SK-MEL-5 (cell line): ENCODE results near the gene IGF2BP2. TPM values are rescaled to one million over a fixed set of nuclear protein-coding genes. Genes with fewer than 3 reads are reported as not detected.
"Not testable (repeated sequence)": the region's sequence is repeated elsewhere in the genome, so short reads cannot be mapped to it uniquely, and the experiment has no call there.

Source experiments
- DNase-seq: peaks from one replicate; pipeline ENCODE4 v3.0.0-alpha.2; 2016; ENCODE audit warnings: low read depth, low spot score
- in situ Hi-C: cut with HindIII; loops from 2 replicates; pipeline ENCODE4 v1.10.0; 2016; ENCODE audit warnings: low sequenced_read_pairs, high pct_unique_total_duplicates, low pct_unique_long_range_greater_than_20kb
- total RNA-seq: library from RNA; depleted of rRNA; stranded (reverse); fragments of >200 nt; shearing (Covaris generic); gene quantifications from 2 replicates; pipeline ENCODE4 v1.2.3, GENCODE V29; 2014

IGF2BP2 gene
- total RNA-seq, 1 experiment from 2014 or later = 59.5 TPM

- DNase-seq = no peak
- in situ Hi-C loops = no loop called here
Observed at GRCh38 chr3:185712337-185712736, 112.5 kb downstream of the IGF2BP2 start.

GRCh38 chr3:185711255-185711870, 113.5 kb downstream of the IGF2BP2 start:
- no peak for DNase-seq
- in situ Hi-C loops = no loop called here

- peak; percentile 73 for DNase-seq
- in situ Hi-C loops = no loop called here
Observed at GRCh38 chr3:185709251-185709955, 115.4 kb downstream of the IGF2BP2 start.

- no peak for DNase-seq
- in situ Hi-C loops = no loop called here
Observed at GRCh38 chr3:185708392-185708791, 116.5 kb downstream of the IGF2BP2 start.

GRCh38 chr3:185705498-185705897, 119.3 kb downstream of the IGF2BP2 start:
- in situ Hi-C loops = no loop called here
- DNase-seq = no peak

- in situ Hi-C loops = no loop called here
- no peak for DNase-seq
Observed at GRCh38 chr3:185702262-185703225, 122.3 kb downstream of the IGF2BP2 start.

GRCh38 chr3:185701611-185702261, 123.1 kb downstream of the IGF2BP2 start:
- in situ Hi-C loops = no loop called here
- DNase-seq = peak; percentile 61

GRCh38 chr3:185699927-185700326, 124.9 kb downstream of the IGF2BP2 start:
- in situ Hi-C loops = no loop called here
- DNase-seq = no peak

GRCh38 chr3:185697228-185697627, 127.6 kb downstream of the IGF2BP2 start:
- DNase-seq, in situ Hi-C loops: not testable (repeated sequence)

GRCh38 chr3:185696039-185696438, 128.8 kb downstream of the IGF2BP2 start:
- in situ Hi-C loops = no loop called here
- DNase-seq = peak; percentile 53

- in situ Hi-C loops = no loop called here
- peak; percentile 47 for DNase-seq
Observed at GRCh38 chr3:185693985-185694653, 130.7 kb downstream of the IGF2BP2 start.

- in situ Hi-C loops = no loop called here
- DNase-seq = no peak
Observed at GRCh38 chr3:185691622-185692021, 133.2 kb downstream of the IGF2BP2 start.

GRCh38 chr3:185687271-185687878, 137.5 kb downstream of the IGF2BP2 start:
- in situ Hi-C loops = no loop called here
- DNase-seq = no peak

GRCh38 chr3:185685231-185686035, 139.4 kb downstream of the IGF2BP2 start:
- in situ Hi-C loops = no loop called here
- no peak for DNase-seq

- no peak for DNase-seq
- in situ Hi-C loops = no loop called here
Observed at GRCh38 chr3:185680231-185680630, 144.6 kb downstream of the IGF2BP2 start.

GRCh38 chr3:185678027-185678426, 146.8 kb downstream of the IGF2BP2 start:
- in situ Hi-C loops = no loop called here
- DNase-seq = no peak
